OCI-LY1 (cell line): Measurements from ENCODE around the gene CCDC110.

Experiments
- H2AFZ ChIP-seq: fragments of 200-600 bp; sonication (generic), shearing (Covaris generic); 2 replicates; pipeline ENCODE4 v1.6.0; 2014; ENCODE audit warnings: antibody characterized with exemption, mild to moderate bottlenecking, low read length
- H3F3A ChIP-seq: fragments of 200-600 bp; sonication (generic), shearing (Covaris generic); 2 replicates; pipeline ENCODE4 v1.6.0; 2014; ENCODE audit warnings: mild to moderate bottlenecking, antibody characterized with exemption, low read length, moderate library complexity; ENCODE audit not compliant: insufficient read depth
- H3K27ac ChIP-seq: fragments of 200-600 bp; sonication (generic); 2 replicates; pipeline ENCODE4 v1.5.1; 2014; ENCODE audit warnings: low read length, mixed run types, mild to moderate bottlenecking, low read depth; ENCODE audit not compliant: poor library complexity, severe bottlenecking
- H3K27me3 ChIP-seq: fragments of 200-600 bp; sonication (generic); 2 replicates; pipeline ENCODE4 v1.6.0; 2014; ENCODE audit warnings: antibody characterized with exemption, mild to moderate bottlenecking, low read length, moderate library complexity; ENCODE audit not compliant: insufficient read depth
- H3K36me3 ChIP-seq: fragments of 200-600 bp; sonication (generic); 2 replicates; pipeline ENCODE4 v1.6.1; 2014; ENCODE audit warnings: mild to moderate bottlenecking, antibody characterized with exemption, low read length, moderate library complexity, mixed read lengths; ENCODE audit not compliant: insufficient read depth
- H3K4me1 ChIP-seq: fragments of 200-600 bp; sonication (generic); 2 replicates; pipeline ENCODE4 v1.5.1; 2014; ENCODE audit warnings: mild to moderate bottlenecking, low read length, moderate library complexity; ENCODE audit not compliant: insufficient read depth, severe bottlenecking
- H3K4me2 ChIP-seq: fragments of 200-600 bp; sonication (generic), shearing (Covaris generic); 2 replicates; pipeline ENCODE4 v1.6.1; 2014; ENCODE audit warnings: low read length
- H3K4me3 ChIP-seq: fragments of 200-600 bp; sonication (generic); 2 replicates; pipeline ENCODE4 v1.5.1; 2014; ENCODE audit warnings: low read length, low read depth, mild to moderate bottlenecking, mixed read lengths; ENCODE audit not compliant: poor library complexity, severe bottlenecking
- H3K79me2 ChIP-seq: fragments of 200-600 bp; shearing (Covaris generic); 2 replicates; pipeline ENCODE4 v1.6.1; 2016; ENCODE audit warnings: mixed run types, low read length, mixed read lengths; ENCODE audit not compliant: insufficient read depth
- H3K9ac ChIP-seq: fragments of 200-600 bp; sonication (generic), shearing (Covaris generic); 2 replicates; pipeline ENCODE4 v1.6.1; 2014; ENCODE audit warnings: mild to moderate bottlenecking, low read length, mixed read lengths
- H3K9me2 ChIP-seq: fragments of 200-600 bp; sonication (generic), shearing (Covaris generic); 2 replicates; pipeline ENCODE4 v1.6.1; 2014; ENCODE audit warnings: low read depth, mild to moderate bottlenecking, low read length, mixed read lengths
- H3K9me3 ChIP-seq: fragments of 200-600 bp; shearing (Covaris generic); 2 replicates; pipeline ENCODE4 v1.6.1; 2014; ENCODE audit warnings: low read length, mixed read lengths
- H4K20me1 ChIP-seq: fragments of 200-600 bp; sonication (generic), shearing (Covaris generic); 2 replicates; pipeline ENCODE4 v1.6.0; 2016; ENCODE audit warnings: mild to moderate bottlenecking, low read length; ENCODE audit not compliant: insufficient read depth
- CTCF ChIP-seq: fragments of 200-600 bp; sonication (generic), shearing (Covaris generic); IDR thresholded peaks from 2 replicates; pipeline ENCODE4 v1.5.1; 2017; ENCODE audit warnings: mild to moderate bottlenecking, antibody characterized with exemption, low read length, moderate library complexity, mixed read lengths
- EZH2 ChIP-seq: fragments of 200-600 bp; sonication (generic), shearing (Covaris generic); IDR thresholded peaks from 2 replicates; pipeline ENCODE4 v1.8.0; 2017; ENCODE audit warnings: borderline replicate concordance, mixed run types, mild to moderate bottlenecking, antibody characterized with exemption, low read length, moderate library complexity, mixed read lengths

The CCDC110 gene

GRCh38 chr4:185502386-185502785 lies 30.9 kb upstream of the CCDC110 start:
- Histone ChIP-seq H2AFZ (no peak overlapping the region), H3K9ac (no peak overlapping the region), H3K4me3 (no peak overlapping the region), H3K36me3 (no peaks in the 10 kb centered on the region), H3K27me3 (peaks cover 4% of the 10 kb centered on the region; the same call in 1 of the 2 replicates), H4K20me1 (no peaks in the 10 kb centered on the region), H3F3A (no peaks in the 10 kb centered on the region), H3K27ac (no peak overlapping the region), H3K4me2 (no peak overlapping the region), H3K9me2 (no peaks in the 10 kb centered on the region), H3K4me1 (no peaks in the 10 kb centered on the region), H3K79me2 (no peaks in the 10 kb centered on the region), H3K9me3 (no peaks in the 10 kb centered on the region)
- no peak for TF ChIP-seq EZH2
- TF ChIP-seq CTCF = no peak

- H3K4me1 ChIP-seq = no peaks in the 10 kb centered on the region
- no peaks in the 10 kb centered on the region for H3K79me2 ChIP-seq
- no peak overlapping the region for H3K27ac ChIP-seq
- no peak for TF ChIP-seq EZH2
- H3K4me3 ChIP-seq = no peak overlapping the region
- no peak overlapping the region for H3K9ac ChIP-seq
- no peak overlapping the region for H3K4me2 ChIP-seq
- no peaks in the 10 kb centered on the region for H3K9me3 ChIP-seq
- no peaks in the 10 kb centered on the region for H3K9me2 ChIP-seq
- H3F3A ChIP-seq = no peaks in the 10 kb centered on the region
- H3K36me3 ChIP-seq = no peaks in the 10 kb centered on the region
- H3K27me3 ChIP-seq = peaks cover 4% of the 10 kb centered on the region; the same call in 1 of the 2 replicates
- H2AFZ ChIP-seq = no peak overlapping the region
- H4K20me1 ChIP-seq = no peaks in the 10 kb centered on the region
These were observed 29.0 kb upstream of the CCDC110 start for GRCh38 chr4:185500576-185500975.

- Histone ChIP-seq H3K36me3 (no peaks in the 10 kb centered on the region), H3K9me3 (no peaks in the 10 kb centered on the region), H3K27ac (no peak overlapping the region), H3K79me2 (no peaks in the 10 kb centered on the region), H3K27me3 (peaks cover 4% of the 10 kb centered on the region; the same call in 1 of the 2 replicates), H3K9me2 (no peaks in the 10 kb centered on the region), H3K4me2 (no peak overlapping the region), H3F3A (no peaks in the 10 kb centered on the region), H3K4me1 (no peaks in the 10 kb centered on the region), H3K4me3 (no peak overlapping the region), H4K20me1 (no peaks in the 10 kb centered on the region), H2AFZ (no peak overlapping the region), H3K9ac (no peak overlapping the region)
- TF ChIP-seq EZH2 (no peak), CTCF (no peak)
These were observed 28.5 kb upstream of the CCDC110 start for GRCh38 chr4:185500035-185500434.

- H3K27me3 ChIP-seq = no peaks in the 10 kb centered on the region
- H3K9me2 ChIP-seq = no peaks in the 10 kb centered on the region; the same call in 1 of the 2 replicates
- no peak overlapping the region for H3K4me3 ChIP-seq
- TF ChIP-seq CTCF (no peak), EZH2 (no peak)
- H4K20me1 ChIP-seq = no peaks in the 10 kb centered on the region
- H3K79me2 ChIP-seq = no peaks in the 10 kb centered on the region
- no peaks in the 10 kb centered on the region for H3K36me3 ChIP-seq
- H3K9ac ChIP-seq = no peak overlapping the region
- no peak overlapping the region for H3K4me2 ChIP-seq
- no peaks in the 10 kb centered on the region for H3F3A ChIP-seq
- peaks cover 8% of the 10 kb centered on the region; the same call in 1 of the 2 replicates for H3K9me3 ChIP-seq
- H3K4me1 ChIP-seq = no peaks in the 10 kb centered on the region
- H3K27ac ChIP-seq = no peak overlapping the region
- no peak overlapping the region for H2AFZ ChIP-seq
These were observed 17.1 kb upstream of the CCDC110 start for GRCh38 chr4:185488650-185489049.
